GM18909 (cell line): Measurements from ENCODE around the gene STRA6.

Source experiments
- ATAC-seq: cut with Tn5 transposase; IDR thresholded peaks from one replicate; pipeline ENCODE4 v1.9.1; 2021; ENCODE audit warnings: mild to moderate bottlenecking; ENCODE audit not compliant: unreplicated experiment, poor library complexity

Gene STRA6

GRCh38 chr15:74227968-74228722, 25.6 kb upstream of the STRA6 start:
- ATAC-seq = no peak

GRCh38 chr15:74226761-74227540, 24.4 kb upstream of the STRA6 start:
- ATAC-seq = no peak

- ATAC-seq = no peak
Observed at GRCh38 chr15:74225928-74226327, 23.3 kb upstream of the STRA6 start.

GRCh38 chr15:74222240-74223119, 19.9 kb upstream of the STRA6 start:
- ATAC-seq = no peak

- ATAC-seq = no peak
Observed at GRCh38 chr15:74221399-74222239, 19.0 kb upstream of the STRA6 start.

- no peak for ATAC-seq
Observed at GRCh38 chr15:74220475-74221248, 18.1 kb upstream of the STRA6 start.

GRCh38 chr15:74217907-74218885, 15.6 kb upstream of the STRA6 start:
- no peak for ATAC-seq

- ATAC-seq = no peak
Observed at GRCh38 chr15:74216949-74217348, 14.4 kb upstream of the STRA6 start.

DNA sequence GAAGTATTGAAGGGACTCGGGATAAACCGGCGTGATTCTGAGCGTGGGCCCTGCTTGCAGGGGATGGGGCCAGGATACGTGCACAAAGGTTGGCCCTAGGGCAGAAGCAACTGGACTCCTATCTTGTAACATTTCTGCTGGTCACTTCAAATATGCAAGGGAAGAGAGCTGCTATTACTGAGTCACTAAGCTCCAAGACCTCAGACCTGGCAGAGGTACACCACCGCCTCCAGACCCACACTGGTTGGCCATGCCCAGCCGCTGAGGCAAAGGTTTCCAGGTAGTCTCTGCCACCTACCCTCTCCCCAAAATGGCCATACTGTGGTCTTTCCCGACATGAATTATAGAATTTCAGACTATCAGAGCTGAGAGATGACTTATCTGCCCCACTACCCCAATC, 13.4 kb upstream of the STRA6 start:
- no peak for ATAC-seq

- no peak for ATAC-seq
Observed at GRCh38 chr15:74214324-74215021, 11.9 kb upstream of the STRA6 start.

DNA sequence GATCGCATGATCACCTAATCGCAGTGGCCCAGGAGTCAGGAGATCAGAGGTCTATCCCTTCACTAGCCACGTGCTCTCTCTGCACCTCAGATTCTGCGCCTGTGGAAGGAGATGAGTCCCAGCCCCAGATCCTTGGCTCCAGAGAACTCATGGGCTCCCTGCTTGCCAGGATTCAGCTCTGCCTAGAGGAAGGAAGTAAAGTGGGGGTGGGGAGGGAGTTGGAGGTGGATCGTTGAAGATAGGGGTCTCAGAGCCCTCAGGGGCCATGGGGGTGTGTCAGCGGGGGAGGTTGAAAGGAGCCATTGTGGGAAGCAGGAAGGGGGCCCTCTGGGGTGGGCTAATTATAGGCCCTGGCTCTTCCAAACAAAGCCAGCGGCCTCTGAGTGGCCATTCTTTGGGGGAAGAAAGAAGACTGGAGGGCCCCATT, 11.3 kb upstream of the STRA6 start:
- ATAC-seq = no peak

DNA sequence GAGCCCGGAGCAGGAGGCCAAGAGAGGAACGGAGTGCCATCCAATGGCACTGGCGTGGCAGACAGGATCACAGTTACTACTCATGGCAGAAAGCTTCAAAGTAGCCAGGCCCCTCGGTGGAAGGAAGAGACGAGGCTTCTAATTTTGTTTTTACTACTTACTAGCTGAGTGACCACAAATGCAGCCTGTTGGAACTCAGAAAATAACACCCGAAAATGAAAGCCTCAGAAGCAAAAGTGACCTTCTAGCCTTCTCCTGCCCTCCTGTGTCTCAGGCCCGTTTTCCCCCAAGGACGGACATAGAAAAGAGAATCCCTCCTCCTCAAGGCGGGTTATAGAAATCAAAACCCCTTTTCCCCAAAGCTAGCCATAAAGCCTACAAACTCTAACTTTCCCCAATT, 9.9 kb upstream of the STRA6 start:
- no peak for ATAC-seq

DNA sequence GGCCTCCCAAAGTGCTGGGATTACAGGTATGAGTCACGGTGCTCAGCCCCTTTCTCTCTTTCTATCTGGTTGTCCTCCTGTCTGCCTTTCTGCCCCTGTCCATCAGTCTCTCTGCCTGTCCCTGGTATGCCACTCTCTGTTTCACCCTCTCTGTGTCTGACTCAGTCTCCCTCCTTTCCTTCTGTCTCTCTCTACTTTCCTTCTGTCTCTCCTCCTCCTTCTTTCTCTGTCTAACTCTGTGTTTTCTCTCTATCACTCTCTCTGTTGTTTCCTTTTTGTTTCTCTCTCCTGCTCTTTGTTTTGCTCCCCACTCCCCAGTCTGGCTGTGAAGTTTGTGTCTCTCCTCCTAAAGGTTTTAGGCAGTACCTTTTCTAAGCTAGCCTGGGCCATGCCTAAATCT, 9.1 kb upstream of the STRA6 start:
- ATAC-seq = no peak

DNA sequence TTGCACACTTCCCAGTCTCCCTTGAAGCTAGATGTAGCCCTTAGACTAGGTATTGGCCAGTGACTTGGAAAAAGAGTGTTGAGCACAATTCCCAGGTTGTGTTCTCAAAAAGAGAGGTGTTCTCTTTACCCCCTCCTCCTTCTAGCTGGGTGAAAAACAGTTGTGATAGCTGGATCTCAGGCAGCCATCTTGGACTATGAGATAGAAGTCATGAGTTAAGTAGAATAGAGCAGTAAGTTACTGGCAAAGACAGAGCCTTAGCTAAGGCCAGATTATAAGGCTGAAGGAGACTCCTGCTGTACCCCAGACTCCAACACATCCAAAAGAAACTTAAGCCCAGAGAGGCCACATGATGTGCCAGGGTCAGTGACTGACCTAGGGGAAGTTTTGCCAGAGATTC, 8.1 kb upstream of the STRA6 start:
- ATAC-seq = no peak

DNA sequence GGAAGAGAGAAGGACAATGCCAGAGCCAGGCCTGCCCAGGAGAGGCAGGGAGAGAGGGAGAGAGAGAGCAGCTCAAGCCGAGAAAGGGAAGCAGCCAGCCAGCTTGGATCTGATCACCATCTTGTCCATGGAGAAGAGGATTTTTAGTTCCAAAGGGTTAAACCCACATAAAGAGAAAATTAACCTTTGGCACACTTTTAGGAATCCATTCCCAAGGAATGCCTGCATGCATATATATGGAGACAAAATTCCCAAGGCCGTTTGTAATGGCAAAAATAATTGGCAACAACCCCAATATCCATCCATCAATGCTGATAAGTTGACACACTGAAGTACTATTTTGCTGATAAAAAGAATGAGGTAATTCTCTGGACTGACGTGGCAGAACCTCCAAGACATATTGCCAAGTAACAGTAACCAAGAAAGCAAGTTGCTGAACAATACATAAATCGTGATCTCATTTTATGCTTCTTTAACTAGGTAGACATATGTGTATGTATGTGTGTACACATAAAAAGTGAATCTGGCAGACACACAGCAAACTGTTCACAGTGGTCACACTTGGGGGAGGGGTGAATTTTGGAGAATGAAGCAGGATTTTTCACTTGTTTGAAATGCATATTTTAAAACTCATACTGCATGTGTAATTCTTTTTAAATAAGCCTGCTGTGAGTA, 7.5 kb upstream of the STRA6 start:
- ATAC-seq = no peak

DNA sequence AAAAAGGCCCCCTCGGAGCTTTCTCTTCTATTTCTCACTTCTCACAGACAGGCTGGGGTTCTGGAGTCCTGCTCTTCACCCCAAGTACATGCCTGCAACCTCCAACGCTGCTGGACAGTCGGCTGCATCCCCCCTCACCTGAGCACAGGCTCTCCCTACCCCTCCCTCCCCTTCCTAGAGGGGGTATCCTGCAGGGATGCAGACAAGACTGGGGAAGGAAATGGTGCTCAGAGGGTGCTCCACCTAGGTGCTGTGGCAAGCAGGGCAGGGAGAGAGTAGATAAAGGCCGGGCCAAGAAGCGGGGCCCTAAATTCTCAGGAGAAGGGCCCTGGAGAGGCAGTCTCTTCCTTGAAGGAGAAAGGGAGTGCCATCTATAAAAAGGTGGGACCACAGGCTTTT, 7.0 kb upstream of the STRA6 start:
- ATAC-seq = no peak
